Bronchial epithelial cell (primary cell): ENCODE results near the gene SHC3. TPM values are rescaled to one million over a fixed set of nuclear protein-coding genes. Genes with fewer than 3 reads are reported as not detected.

ENCODE experiments used
- DNase-seq: peaks from one replicate; pipeline ENCODE4 v3.0.0-alpha.2; 2010; ENCODE audit warnings: low read depth
- FAIRE-seq: peaks from 2 replicates; lab custom pipeline; 2011; peaks lifted over from hg19 to GRCh38; lab: Jason Lieb, UNC
- H3K27me3 ChIP-seq: 2 replicates; pipeline ENCODE4 v1.5.1; 2011; ENCODE audit warnings: low read length; ENCODE audit not compliant: control insufficient read depth, insufficient read depth
- H3K36me3 ChIP-seq: 2 replicates; pipeline ENCODE4 v1.5.1; 2011; ENCODE audit warnings: low read length; ENCODE audit not compliant: control insufficient read depth, insufficient read depth
- H3K4me3 ChIP-seq: 2 replicates; pipeline ENCODE4 v1.5.1; 2011; ENCODE audit warnings: mild to moderate bottlenecking, low read depth, low read length, control low read depth
- total RNA-seq: library from RNA; depleted of rRNA; stranded (reverse); fragments of >200 nt; gene quantifications from 2 replicates; pipeline ENCODE4 v1.2.1, GENCODE V29; 2014
- TF ChIP-seq, protein P1 (sequence below): IDR thresholded peaks from 2 replicates; pipeline ENCODE4 v1.5.1; 2011; ENCODE audit warnings: mild to moderate bottlenecking, moderate library complexity, low read length, control low read depth, inconsistent platforms; ENCODE audit not compliant: insufficient read depth, severe bottlenecking

SHC3 gene
- total RNA-seq, 1 donor from 2014 or later: 0.26 TPM

GRCh38 chr9:88959727-88960469 lies 218.7 kb downstream of the SHC3 start:
- no peak for FAIRE-seq
- TF ChIP-seq, protein P1, sequence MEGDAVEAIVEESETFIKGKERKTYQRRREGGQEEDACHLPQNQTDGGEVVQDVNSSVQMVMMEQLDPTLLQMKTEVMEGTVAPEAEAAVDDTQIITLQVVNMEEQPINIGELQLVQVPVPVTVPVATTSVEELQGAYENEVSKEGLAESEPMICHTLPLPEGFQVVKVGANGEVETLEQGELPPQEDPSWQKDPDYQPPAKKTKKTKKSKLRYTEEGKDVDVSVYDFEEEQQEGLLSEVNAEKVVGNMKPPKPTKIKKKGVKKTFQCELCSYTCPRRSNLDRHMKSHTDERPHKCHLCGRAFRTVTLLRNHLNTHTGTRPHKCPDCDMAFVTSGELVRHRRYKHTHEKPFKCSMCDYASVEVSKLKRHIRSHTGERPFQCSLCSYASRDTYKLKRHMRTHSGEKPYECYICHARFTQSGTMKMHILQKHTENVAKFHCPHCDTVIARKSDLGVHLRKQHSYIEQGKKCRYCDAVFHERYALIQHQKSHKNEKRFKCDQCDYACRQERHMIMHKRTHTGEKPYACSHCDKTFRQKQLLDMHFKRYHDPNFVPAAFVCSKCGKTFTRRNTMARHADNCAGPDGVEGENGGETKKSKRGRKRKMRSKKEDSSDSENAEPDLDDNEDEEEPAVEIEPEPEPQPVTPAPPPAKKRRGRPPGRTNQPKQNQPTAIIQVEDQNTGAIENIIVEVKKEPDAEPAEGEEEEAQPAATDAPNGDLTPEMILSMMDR: no peak

GRCh38 chr9:88957526-88957925 lies 221.1 kb downstream of the SHC3 start:
- FAIRE-seq (no peak), DNase-seq (no peak)
- Histone ChIP-seq H3K27me3 (no peaks in the 10 kb centered on the region), H3K4me3 (no peak overlapping the region), H3K36me3 (no peaks in the 10 kb centered on the region)
- TF ChIP-seq, protein P1: no peak

More at GRCh38 chr9:88959727-88960469, 218.7 kb downstream of the SHC3 start:
- Histone ChIP-seq H3K27me3 (no peaks in the 10 kb centered on the region), H3K36me3 (no peaks in the 10 kb centered on the region), H3K4me3 (no peak overlapping the region)
- DNase-seq: no peak

Other genes starting within 250 kb of the SHC3 start
- 0.26 and 0.79 TPM in 2 replicates for gene S1PR3, start 187.3 kb downstream of the SHC3 start, total RNA-seq
- 16.3 and 16.6 TPM in 2 replicates for gene CKS2, start 132.4 kb upstream of the SHC3 start, total RNA-seq
- 25.5 and 31.7 TPM in 2 replicates for gene SECISBP2, start 139.7 kb upstream of the SHC3 start, total RNA-seq